ENCODE data around the gene AKAP9.

GRCh38 chr7:91995391-91996105 is 54.9 kb downstream of the AKAP9 start:
- no peak for TF ChIP-seq CTCF (IDR thresholded peaks at IDR 0.05; ENCODE audit: insufficient read depth, low read length, poor library complexity, severe bottlenecking)
- no peak for TF ChIP-seq EZH2phosphoT487 (conservative IDR thresholded peaks at IDR 0.05; ENCODE audit: low read length)
